HG03432 (cell line): ENCODE data around the gene CCNJL.
"Not testable (repeated sequence)": the region's sequence is repeated elsewhere in the genome, so short reads cannot be mapped to it uniquely, and the experiment has no call there.

ENCODE experiments used
- ATAC-seq: cut with Tn5 transposase; IDR thresholded peaks from one replicate; pipeline ENCODE4 v1.9.1; 2021; ENCODE audit warnings: mild to moderate bottlenecking, moderate library complexity; ENCODE audit not compliant: unreplicated experiment

Gene CCNJL

GRCh38 chr5:160334716-160335115, 22.4 kb upstream of the CCNJL start:
- ATAC-seq, result not testable (repeated sequence)

DNA sequence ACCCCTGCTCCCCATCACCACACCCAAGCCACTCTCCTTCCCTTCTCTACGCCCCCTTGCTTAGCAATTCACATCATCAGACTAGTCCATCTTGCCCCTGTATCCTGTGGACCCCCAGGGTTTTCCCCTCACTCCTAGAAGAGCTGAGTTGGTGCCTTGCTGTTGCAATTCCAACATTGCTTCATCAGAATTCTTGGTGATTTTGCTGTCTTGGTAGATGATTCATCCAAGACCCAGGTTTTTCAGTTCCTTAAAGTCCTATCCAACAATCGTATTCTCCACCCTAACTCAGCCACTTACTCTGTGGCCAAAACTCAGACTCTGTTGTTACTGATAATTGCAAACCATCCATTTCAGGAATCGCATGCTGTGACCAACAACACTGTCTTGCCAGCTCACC, 21.4 kb upstream of the CCNJL start:
- ATAC-seq, result no peak

DNA sequence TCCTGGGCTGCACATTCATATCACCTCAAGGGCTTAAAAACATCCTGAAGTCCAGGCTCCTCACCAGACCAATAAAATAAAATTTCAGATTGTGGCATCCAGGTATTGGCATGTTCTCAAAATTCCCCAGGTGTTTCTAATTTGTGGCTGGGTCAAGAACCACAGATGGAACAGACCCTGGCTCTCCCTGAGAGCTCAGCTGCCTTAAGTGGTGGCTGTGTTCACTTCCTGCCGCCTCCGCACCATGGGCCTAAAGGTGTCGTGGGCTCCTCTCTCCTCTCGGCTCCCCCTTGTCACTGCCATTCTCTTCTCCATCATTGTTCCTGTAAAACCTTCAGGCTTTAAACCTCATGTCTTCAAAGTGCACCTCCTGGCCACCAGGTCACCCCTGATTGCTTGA, 17.8 kb upstream of the CCNJL start:
- no peak for ATAC-seq

DNA sequence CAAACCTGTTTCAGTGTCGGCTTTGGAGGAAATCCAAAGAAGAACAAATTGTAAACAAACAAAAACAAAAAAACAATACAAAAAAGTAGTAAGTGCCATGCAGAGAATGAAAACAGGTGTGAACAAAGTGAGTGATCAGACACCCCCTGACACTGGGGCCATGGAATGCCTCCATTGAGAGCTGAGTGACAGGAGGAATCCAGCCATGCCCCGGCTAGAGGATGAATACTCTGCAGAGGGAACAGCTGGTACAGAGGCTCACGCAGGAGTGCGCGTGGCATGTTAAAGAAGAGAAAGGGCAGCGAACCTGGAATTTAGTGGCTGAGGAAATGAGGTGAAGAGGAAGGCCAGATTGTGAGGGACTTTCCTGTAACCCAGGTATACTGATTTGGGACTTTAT, 15.5 kb upstream of the CCNJL start:
- no peak for ATAC-seq

DNA sequence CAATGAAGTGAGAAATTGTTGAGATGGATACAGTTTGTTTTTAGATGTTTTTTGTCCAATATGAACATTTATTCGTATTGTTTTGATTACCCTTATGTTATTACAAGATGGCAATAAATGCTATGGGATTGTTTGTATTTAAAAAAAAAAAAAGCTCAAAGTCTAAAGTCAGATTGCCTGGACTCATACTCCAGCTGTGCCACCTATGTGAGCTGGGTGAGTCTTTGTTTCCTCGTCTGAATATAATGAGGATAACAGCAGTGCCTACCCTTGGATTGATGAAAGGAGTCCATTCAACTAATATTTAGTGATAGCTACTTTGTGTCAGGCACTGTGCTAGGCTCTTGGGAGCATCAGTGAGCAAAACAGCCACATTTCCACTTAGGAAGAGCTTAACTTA, 14.6 kb upstream of the CCNJL start:
- ATAC-seq, result no peak

DNA sequence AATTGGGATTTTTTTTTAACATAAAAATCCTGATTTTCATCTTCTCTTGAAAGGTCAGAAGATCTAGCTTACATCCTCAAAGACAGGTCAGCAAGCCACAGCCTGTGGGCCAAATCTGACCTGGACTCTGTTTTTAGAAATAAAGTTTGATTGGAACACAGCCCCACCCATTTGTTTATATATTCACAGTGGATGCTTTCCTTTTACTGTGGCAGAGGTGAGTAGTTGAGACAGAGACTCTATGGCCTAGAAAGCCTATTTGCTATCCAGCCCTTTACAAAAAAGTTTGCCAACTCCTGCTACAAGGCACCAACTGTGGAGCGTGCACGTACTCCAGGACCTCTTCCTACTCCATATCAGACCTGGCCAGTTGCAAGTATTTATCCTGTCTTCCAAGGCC, 13.4 kb upstream of the CCNJL start:
- no peak for ATAC-seq

- ATAC-seq, result no peak
Measured at GRCh38 chr5:160324886-160325285, 12.5 kb upstream of the CCNJL start.

- no peak for ATAC-seq
Measured at GRCh38 chr5:160318409-160318808, 6.0 kb upstream of the CCNJL start.

DNA sequence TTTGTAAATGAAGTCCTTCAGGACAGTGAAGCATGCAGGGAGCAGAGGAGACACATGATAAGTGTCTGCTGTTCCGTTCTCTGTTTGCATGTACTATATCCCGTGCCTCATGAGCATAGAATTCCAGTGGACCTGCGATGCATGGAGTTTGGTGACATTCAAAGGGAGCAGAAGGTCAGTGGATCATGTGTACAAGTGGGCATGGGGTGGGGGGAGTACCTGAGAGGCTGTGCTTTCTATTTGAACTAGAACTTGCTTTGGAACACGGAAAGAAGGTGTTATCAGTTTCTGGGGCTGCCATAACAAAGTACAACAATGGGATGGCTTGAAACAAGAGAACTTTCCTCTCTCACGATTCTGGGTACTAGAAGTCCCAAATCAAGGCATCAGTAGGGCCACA, 5.1 kb upstream of the CCNJL start:
- ATAC-seq, result no peak

GRCh38 chr5:160315968-160316367, 3.6 kb upstream of the CCNJL start:
- peak; percentile 33 for ATAC-seq

GRCh38 chr5:160312960-160313727, 780 bp upstream of the CCNJL start:
- no peak for ATAC-seq

DNA sequence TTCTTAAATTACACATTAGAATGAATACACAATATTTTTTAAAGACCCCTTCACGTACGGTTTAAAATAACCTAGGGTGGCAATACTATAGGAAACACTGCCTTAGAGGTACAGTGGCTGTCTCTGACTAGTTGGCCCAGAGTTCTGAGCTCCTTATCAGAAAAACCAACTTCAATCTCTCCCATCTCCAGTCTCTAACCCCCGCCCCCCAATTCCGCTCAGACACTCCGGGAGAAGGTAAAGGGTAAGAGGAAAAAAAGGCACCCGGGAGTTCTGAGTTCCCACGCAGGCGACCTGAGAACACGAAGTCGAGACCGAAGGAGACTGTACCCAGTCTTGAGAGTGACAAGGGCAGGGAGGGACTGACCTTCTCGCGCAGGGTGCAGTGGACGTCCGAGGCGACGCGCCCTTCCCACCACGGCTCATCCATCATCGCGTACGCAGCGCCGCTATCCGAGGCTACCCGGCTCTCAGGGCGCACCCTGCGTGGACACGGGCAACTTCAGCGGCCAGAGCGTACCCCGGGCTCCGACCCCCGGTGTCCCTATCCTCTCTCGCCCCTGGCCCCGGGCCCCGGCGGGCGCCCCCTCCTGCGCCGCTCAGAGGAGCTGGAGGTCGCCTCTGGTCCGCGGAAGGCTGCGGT, 752 bp downstream of the CCNJL start:
- peak; percentile 24 for ATAC-seq

GRCh38 chr5:160310552-160311295, 1.6 kb downstream of the CCNJL start:
- no peak for ATAC-seq

- no peak for ATAC-seq
Measured at GRCh38 chr5:160310140-160310539, 2.2 kb downstream of the CCNJL start.

- ATAC-seq, result no peak
Measured at GRCh38 chr5:160306696-160307095, 5.7 kb downstream of the CCNJL start.

- no peak for ATAC-seq
Measured at GRCh38 chr5:160305319-160305718, 7.0 kb downstream of the CCNJL start.

DNA sequence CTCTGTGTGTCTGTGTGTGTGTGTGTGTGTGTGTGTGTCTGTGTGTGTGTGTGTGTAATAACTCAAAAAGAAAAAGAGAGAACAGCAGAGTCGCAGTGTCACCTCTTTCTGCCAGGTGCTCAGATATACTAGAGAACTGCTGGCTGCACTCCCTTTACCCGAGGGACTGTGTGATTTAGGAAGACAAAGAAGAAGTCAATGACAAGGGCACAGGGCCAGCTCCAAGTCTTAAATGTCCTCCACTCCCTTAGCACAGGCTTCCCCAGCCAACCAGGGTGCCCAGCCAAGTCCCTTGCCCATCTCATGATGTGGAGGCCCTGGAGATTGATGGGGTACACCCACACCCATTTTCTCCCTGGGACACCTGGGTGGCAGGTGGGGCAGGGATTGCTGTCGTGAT, 8.7 kb downstream of the CCNJL start:
- no peak for ATAC-seq

DNA sequence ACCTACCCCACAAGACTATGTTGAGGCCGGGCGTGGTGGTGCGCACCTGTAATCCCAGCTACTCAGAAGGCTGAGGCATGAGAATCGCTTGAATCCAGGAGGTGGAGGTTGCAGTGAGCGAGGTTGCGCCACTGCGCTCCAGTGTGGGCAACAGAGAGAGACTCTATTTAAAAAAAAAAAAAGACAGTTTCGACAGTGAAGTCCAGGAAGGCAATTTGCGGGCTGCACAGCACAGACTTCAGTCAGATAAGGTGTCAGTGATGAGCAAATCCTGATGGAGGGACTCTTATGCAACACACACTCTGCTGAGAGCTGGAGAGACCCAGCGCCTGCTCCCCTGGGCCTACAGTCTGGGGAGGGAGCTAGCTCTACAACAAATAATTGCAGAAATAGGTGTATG, 14.2 kb downstream of the CCNJL start:
- ATAC-seq, result no peak

DNA sequence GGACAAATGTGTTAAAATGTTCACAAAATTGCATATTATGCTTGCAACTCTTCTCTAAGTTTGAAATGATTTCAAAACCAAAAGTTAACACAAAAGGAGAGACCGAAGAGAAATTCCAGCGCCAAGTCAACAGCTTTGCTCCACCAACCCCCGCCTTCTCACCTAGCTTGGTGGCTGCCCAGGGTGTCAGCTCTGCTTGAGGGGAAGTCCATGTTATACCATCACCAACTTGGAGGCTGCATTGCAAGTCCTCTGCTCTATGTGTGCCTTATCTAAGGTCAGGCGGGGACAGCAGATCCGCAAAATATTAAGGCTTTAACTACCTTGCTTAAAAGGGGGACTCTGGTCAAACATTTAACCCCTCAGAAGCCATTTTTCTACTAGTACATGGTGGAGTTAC, 14.6 kb downstream of the CCNJL start:
- ATAC-seq, result no peak

GRCh38 chr5:160297004-160297403, 15.4 kb downstream of the CCNJL start:
- no peak for ATAC-seq

GRCh38 chr5:160296496-160296895, 15.9 kb downstream of the CCNJL start:
- ATAC-seq, result no peak
